GM12873 (cell line): ENCODE data around the gene ZNF697.

Experiments
- CTCF ChIP-seq: IDR thresholded peaks from 2 replicates; pipeline ENCODE4 v1.5.1; 2012; ENCODE audit warnings: low read depth, mild to moderate bottlenecking, moderate library complexity, low read length, control low read depth; ENCODE audit not compliant: insufficient read depth; ENCODE audit errors: missing control alignments

The ZNF697 gene

GRCh38 chr1:119636491-119637089, 11.5 kb downstream of the ZNF697 start:
- no peak for TF ChIP-seq CTCF

- no peak for TF ChIP-seq CTCF
These were observed 12.2 kb downstream of the ZNF697 start for GRCh38 chr1:119635811-119636390.

GRCh38 chr1:119634016-119634415, 14.1 kb downstream of the ZNF697 start:
- TF ChIP-seq CTCF: no peak

GRCh38 chr1:119633575-119633974, 14.5 kb downstream of the ZNF697 start:
- TF ChIP-seq CTCF: no peak

- TF ChIP-seq CTCF: no peak
These were observed 15.2 kb downstream of the ZNF697 start for GRCh38 chr1:119632841-119633240.

- no peak for TF ChIP-seq CTCF
These were observed 16.0 kb downstream of the ZNF697 start for GRCh38 chr1:119632103-119632490.

GRCh38 chr1:119631433-119632102, 16.5 kb downstream of the ZNF697 start:
- no peak for TF ChIP-seq CTCF
